ENCODE results near the gene TNFSF9.

TNFSF9 gene, protein sequence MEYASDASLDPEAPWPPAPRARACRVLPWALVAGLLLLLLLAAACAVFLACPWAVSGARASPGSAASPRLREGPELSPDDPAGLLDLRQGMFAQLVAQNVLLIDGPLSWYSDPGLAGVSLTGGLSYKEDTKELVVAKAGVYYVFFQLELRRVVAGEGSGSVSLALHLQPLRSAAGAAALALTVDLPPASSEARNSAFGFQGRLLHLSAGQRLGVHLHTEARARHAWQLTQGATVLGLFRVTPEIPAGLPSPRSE

DNA sequence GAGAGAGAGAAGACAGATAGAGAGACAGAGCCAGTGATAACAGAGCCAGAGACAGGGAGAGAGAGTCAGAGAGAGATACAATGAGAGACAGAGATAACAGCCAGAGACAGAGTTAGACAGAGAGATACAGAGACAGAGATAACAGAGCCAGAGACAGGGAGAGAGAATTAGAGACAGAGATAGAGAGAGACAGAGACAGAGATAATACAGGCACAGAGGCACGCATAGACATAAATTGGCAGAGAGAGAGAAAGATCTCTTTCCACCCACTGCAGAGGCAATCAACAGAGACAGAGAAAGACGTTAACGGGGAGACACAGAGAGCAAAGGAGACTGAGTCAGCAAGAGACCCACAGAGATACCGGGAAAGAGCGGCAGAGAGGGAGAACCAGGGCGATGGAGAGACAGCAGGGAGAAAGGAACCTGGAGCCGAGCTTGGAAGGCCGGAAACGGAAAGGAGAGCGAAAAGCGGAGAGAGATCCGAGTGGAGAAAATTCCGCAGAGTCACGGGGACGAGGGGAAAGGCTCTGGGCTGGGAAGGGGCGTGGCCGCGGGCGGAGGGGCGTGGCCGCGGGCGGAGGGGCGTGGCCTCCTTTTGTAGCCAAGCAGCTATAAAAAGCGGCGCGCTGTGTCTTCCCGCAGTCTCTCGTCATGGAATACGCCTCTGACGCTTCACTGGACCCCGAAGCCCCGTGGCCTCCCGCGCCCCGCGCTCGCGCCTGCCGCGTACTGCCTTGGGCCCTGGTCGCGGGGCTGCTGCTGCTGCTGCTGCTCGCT, at the start of gene TNFSF9:
Gene TNFSF9, plus strand, starts transcription at position 641 of the 777 bp plus-strand sequence. Its CDS starts 11 bp downstream, at position 652.
- peak; percentile 68 for DNase-seq (ENCODE audit: low read depth)

DNA sequence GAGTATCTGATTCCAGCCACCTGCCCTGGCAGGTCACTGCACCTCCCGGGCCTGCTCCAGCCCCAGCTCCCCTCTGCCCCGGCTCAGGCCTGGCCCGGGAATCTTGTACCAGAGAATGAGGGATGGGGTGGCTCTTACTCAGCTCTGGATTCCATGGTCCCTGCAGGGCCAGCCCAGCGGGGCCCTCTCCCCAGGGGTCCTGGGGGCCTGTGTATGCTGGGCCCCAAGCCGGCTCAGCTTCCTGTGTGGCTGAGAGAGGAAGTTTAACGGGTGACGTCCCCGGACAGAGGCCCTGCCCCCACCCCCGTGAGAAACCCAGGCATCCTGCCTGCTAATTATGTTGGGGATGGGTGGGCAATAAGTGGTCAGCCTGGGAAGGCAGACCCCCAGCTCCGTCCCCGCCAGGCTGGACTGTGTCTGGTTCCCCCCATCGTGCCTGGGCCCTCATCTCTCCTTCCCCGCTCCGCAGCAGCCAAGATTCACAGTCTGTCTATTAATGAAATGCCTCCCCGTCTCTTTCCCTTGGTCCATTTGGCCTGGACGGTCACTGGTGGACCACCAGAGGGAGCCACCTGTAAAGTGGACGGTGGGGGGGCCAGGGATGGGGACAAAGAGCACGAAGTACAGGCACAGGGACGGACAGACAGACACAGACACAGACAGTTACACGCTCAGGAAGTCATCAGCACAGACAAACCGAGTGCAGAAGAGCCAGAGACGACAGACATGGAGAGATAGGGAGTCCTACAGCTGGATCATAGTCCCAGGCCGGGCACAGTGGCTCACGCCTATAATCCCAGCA, 49.1 kb upstream of the TNFSF9 start, which contains the start of gene DENND1C:
Gene DENND1C, minus strand, starts transcription at position 247 of the 802 bp plus-strand sequence. Its CDS starts 92 bp downstream, at position 155.
- DNase-seq (ENCODE audit: low read depth) = peak; percentile 55

DNA sequence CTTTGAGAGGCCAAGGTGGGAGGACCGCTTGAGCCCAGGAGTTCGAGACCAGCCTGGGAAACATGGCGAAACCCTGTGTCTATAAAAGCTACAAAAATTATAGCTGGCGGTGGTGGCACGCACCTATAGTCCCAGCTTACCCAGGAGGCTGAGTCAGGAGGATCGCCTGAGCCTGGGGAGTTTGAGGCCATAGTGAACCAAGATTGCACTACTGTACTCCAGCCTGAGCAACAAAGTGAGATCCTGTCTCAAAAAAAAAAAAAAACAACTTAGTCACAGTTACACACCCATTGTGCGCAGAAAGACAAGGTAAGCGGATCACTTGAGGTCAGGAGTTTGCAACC, 48.5 kb upstream of the TNFSF9 start:
- no peak for DNase-seq (ENCODE audit: low read depth)

DNA sequence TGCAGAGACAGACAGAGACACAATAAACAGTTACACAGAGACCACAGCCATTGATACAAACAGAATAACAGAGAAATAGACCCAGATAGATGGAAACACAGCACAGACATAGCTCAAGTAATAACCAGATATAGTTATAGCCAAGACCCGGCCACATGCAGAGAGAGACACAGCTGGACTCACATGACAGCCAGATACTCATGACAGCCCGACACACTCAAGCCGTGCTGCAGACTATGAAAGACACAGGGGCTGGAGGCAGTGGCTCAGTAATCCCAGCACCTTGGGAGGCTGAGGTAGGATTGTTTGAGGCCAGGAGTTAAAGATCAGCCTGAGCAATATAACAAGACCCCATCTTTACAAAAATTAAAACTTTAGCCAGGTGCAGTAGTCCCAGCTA, 47.6 kb upstream of the TNFSF9 start:
- DNase-seq (ENCODE audit: low read depth) = no peak

DNA sequence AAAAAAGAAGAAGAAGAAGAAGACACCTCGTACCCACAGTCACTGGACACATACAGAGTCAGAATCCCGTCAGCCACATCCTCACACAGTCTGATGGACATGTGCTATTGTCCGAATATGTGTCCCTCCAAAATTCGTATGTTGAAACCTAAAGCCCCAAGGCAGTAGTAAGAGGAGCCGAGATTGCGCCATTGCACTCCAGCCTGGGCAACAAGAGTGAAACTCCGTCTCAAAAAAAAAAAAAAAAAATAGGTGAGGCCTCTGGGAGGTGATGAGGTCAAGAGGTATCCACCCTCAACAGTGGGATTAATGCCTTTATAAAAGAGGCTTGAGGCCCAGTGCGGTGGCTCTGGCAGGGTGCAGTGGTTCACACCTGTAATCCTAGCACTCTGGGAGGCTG, 46.6 kb upstream of the TNFSF9 start:
- DNase-seq (ENCODE audit: low read depth) = no peak

- DNase-seq (ENCODE audit: low read depth) = no peak
These were observed 46.0 kb upstream of the TNFSF9 start for GRCh38 chr19:6484831-6485230.

DNA sequence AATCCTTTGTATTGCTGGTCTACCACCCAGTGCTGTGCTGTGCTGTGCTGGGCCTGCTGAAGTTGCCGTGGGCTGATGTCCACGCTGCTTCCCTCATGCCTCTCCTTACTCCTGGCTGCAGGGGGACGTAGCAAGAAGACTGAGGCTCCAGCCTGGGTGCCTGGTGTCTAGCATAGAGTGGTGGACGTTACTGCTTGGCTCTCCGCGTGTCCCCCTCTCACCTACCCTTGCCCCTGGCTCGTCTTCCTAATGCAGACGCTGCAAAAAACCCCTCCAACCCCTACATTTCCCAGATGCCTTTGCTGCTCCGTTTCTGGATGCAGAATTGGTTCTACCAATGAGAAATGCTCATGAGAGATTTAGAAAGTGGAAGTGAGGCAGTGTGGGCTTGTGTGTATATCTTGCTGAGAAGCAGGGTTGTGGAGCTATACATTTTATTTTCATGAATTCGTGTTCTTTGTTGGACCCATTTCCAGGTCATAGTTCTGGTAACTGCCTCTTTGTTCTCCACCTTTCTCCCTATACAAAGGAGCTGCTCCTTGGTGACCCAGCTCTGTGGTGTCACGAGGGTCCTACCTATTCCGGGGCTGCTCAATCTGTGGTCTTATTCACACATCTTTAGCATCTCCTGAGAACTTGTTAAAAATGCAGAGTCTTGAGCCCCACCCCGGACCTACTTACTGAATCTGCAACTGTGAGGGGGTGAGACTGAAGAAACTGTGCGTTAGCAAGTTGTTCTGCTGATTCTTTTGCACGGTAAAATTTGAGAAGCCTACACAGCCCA, 41.4 kb upstream of the TNFSF9 start:
- DNase-seq (ENCODE audit: low read depth) = no peak

DNA sequence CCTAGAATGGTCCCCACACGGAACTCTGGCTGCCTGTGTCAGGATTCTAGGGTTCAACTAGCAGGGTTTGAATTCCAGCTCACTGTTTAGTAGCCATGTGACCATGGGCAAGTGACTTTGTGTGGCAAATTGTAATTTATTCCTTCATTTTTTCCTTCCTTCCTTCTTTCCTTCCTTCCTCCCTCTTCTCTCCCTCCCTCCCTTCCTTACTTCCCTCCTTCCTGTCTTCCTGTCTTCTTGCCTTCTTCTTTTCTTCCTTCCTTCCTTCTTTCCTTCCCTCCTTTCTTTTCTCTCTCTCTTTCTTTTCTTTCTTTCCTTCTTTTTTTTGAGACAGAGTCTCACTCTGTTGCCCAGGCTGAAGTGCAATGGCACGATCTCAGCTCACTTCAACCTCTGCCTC, 40.7 kb upstream of the TNFSF9 start:
- no peak for DNase-seq (ENCODE audit: low read depth)

DNA sequence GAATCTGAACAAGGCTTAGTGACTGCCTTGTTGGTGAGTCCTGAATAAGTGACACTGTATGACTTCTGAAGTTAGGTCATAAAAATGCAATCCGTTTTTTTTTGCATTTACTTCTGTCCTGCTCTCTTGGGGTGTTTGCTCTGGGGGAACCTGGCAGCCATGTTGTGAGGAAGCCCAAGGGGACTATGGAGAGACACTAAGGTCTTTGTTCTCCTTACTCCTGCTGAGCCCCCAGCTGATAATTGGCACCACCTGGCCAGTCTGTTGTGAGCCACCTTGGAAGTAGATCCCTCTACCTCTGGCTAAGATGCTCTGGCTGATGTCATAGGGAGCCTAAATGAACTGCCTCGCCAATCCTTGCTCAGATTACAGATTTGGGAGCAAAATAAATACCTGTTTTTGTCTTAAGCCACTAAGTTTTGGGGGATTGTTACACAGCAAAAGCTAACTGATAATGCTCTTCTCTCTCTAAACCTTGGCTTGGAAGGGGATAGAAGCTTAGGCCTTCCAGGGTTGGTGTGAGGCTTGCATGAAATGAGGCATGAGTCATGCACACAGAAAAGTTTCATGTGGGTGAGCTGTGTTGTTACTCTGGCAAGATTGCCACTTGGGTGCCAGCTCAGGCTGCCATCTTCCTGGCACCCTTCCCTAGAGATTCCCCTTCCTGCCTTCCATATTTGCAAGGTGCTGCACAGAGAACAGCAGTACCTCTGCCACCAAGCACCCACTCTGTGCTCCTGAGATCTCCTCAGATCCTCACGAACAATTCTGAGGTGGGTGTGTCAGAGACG, 38.8 kb upstream of the TNFSF9 start:
- no peak for DNase-seq (ENCODE audit: low read depth)

DNA sequence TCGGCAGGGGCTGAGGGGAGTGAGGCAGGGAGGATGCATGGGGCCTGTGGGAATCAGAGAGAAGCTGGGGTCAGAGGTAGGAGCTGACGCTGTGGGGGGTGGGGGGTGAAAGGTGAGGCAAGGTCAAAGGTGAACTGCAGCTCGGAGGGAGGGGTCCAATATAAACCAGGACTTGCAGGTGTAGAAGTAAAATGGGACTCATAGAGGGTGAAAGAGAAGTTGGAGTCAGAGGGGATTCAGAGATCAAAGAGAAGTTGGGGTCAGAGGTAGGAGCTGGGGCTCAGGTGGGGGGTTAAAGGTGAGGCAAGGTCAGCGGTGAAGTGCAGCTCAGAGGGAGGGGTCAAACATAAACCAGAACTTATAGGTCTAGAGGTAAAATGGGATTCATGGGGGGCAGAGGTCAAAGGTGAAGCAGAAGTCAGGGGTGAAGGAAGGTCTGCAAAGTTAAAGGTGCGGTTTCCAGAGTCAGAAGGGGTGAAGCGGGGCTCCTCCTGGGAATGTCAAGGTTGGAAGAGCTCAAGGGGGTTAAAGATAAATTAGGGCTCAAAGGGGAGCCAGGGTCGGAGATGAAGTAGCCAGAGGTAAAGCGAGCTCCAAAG, 36.3 kb upstream of the TNFSF9 start:
- no peak for DNase-seq (ENCODE audit: low read depth)

DNA sequence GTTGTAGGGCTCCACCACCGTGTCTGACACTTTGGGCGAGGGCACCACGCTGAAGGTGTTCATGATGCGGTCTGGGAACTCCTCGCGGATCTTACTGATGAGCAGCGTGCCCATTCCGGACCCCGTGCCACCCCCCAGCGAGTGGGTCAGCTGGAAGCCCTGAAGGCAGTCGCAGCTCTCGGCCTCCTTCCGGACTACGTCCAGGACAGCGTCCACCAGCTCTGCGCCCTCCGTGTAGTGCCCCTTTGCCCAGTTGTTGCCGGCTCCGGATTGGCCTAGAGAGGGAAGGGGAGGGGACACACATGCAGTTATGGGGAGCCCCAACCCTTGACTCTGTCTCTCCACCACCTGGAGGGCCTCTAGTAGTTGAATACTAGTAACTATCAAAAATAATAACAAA, 34.9 kb upstream of the TNFSF9 start:
- no peak for DNase-seq (ENCODE audit: low read depth)

GRCh38 chr19:6498294-6499036, 32.4 kb upstream of the TNFSF9 start:
- no peak for DNase-seq (ENCODE audit: low read depth)

DNA sequence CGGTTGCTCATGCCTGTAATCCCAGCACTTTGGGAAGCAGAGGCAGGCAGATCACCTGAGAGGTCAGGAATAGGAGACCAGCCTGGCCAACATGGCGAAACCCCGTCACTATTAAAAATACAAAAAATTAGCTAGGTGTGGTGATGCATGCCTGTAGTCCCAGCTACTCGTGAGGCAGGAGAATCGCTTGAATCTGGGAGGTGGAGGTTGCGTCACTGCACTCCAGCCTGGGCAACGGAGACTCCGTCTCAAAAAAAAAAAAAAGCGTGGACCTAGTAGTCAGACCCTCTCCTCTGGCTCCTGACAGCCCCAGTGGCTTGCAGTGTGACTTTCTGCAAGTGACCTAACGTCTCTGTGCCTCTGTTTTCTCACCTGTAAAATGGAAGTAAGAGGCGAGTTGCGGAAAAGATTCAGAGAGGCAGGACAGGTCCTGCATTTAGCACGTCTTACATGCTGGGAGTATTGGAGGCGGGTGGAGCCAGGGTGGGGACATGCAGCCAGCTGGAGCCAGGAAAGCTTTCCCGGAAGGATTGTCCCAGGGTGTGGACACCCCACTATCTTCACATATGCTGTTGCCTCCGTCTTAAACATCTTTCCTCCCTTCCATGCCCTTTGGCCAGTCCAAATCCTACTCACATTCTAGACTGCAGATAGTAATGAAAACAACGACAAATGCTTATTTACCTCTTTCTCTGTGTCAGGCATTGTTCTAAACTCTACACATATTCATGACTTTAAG, 31.6 kb upstream of the TNFSF9 start:
- DNase-seq (ENCODE audit: low read depth) = no peak

GRCh38 chr19:6500837-6501739, 29.7 kb upstream of the TNFSF9 start:
- no peak for DNase-seq (ENCODE audit: low read depth)

GRCh38 chr19:6501740-6502648, 28.8 kb upstream of the TNFSF9 start, which contains the start of gene TUBB4A:
Gene TUBB4A (minus strand): TSS chr19:6502309. CDS start chr19:6502212, 97 bp downstream.
- DNase-seq (ENCODE audit: low read depth) = no peak

- DNase-seq (ENCODE audit: low read depth) = no peak
These were observed 27.2 kb upstream of the TNFSF9 start for GRCh38 chr19:6503407-6504201.

Data from activated T-helper 1 cell treated with Interleukin-2 at 50 U/mL for 16 hours (primary cell).